Activated naive CD4-positive, alpha-beta T cell treated with anti-CD3 and anti-CD28 coated beads for 36 hours (primary cell): Measurements from ENCODE around the gene SDC4. TPM values are rescaled to one million over a fixed set of nuclear protein-coding genes. Genes with fewer than 3 reads are reported as not detected.

Source experiments
- CTCF ChIA-PET: fragments of 350-600 bp; sonication (Branson Sonifier 250); formaldehyde crosslinking; loops from one replicate; lab custom pipeline; 2021; ENCODE audit warnings: antibody characterized with exemption; lab: Charles Lee
- DNase-seq: peaks from one replicate; pipeline ENCODE4 v3.0.0-alpha.2; 2020
- H3K27ac Mint-ChIP-seq: one replicate; pipeline ENCODE4 v1.8.0; 2021; ENCODE audit warnings: mild to moderate bottlenecking, mixed read lengths
- H3K27me3 Mint-ChIP-seq: one replicate; pipeline ENCODE4 v1.8.0; 2021; ENCODE audit warnings: low read depth, mixed read lengths
- H3K36me3 Mint-ChIP-seq: one replicate; pipeline ENCODE4 v1.8.0; 2021; ENCODE audit warnings: low read depth, mixed read lengths
- H3K4me1 Mint-ChIP-seq: one replicate; pipeline ENCODE4 v1.8.0; 2021; ENCODE audit warnings: low read depth, mixed read lengths
- H3K4me3 Mint-ChIP-seq: one replicate; pipeline ENCODE4 v1.8.0; 2021; ENCODE audit warnings: mild to moderate bottlenecking, moderate library complexity, mixed read lengths
- H3K9me3 Mint-ChIP-seq: one replicate; pipeline ENCODE4 v1.8.0; 2021; ENCODE audit warnings: mixed read lengths
- intact Hi-C: fragments of 100-400 bp; cut with micrococcal nuclease; formaldehyde crosslinking; loops from one replicate; pipeline ENCODE4 v1.15.1; 2023
- total RNA-seq, 2 experiments: library from RNA; stranded (reverse); gene quantifications; one replicate each; pipeline ENCODE4 v1.2.3, GENCODE V29; 2021

SDC4 gene
- total RNA-seq, 2 experiments from 2014 or later = 28.4 to 31.4 TPM

DNA sequence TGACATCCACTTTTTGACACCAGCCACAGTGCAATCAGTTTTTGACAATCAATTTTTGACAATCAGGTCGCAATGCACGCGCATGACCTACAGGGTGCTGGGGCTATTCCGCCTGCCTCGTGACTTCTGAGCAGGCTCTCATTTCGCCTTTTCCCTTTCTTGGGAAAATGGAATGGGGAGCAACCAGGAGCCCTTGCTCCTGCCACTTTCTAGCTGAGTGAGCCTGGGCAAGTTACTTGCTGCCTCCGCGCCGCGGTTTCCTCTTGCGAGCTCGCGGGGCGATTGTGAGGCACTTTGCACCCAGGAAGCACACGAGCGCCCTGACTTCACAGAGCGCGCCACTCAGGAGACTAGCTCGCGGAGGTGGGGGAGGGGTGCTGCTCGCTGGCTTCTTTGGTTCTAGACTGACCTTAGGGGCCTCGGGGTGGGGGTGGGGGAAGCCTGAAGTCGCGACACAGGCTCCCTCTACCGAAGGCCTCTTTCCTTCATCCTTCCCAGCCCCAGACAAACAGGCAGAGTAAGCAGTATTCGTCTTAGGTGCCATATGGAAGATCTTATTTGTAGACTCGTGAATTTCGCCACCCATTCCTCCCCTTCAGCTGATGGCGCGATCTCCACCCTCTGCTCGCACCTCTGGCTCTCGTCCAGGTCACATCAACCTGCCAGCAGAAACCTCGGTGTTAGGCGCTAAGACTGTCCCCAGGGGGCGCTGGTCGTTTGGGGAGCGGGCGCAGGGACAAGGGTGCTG, 25.3 kb upstream of the SDC4 start:
- peak overlapping the region; percentile 83 for H3K4me3 Mint-ChIP-seq
- no peaks in the 10 kb centered on the region for H3K36me3 Mint-ChIP-seq
- CTCF ChIA-PET = interaction anchor here (0.5 to 9.1 kb wide), 37 partner anchors 11 to 926 kb away, joined by 3 to 209 read pairs (median 5); partner anchors contain the start of genes PIGT, SDC4 and SYS1
- no peaks in the 10 kb centered on the region for H3K9me3 Mint-ChIP-seq
- H3K27ac Mint-ChIP-seq = peak overlapping the region; percentile 89
- H3K4me1 Mint-ChIP-seq = peaks cover 26% of the 10 kb centered on the region
- no peaks in the 10 kb centered on the region for H3K27me3 Mint-ChIP-seq
- intact Hi-C loops = loop anchor here (1.0 kb wide), 4 partner anchors 10 to 64 kb away; partner anchors contain the start of genes PIGT and SYS1
- peak; percentile 96 for DNase-seq

- no peaks in the 10 kb centered on the region for H3K27me3 Mint-ChIP-seq
- intact Hi-C loops = loop anchor here (1.0 kb wide), 2 partner anchors 9 to 44 kb away; partner anchors contain the start of genes PIGT and SYS1
- H3K4me3 Mint-ChIP-seq = peak overlapping the region; percentile 83
- peaks cover 7% of the 10 kb centered on the region for H3K36me3 Mint-ChIP-seq
- no peaks in the 10 kb centered on the region for H3K9me3 Mint-ChIP-seq
- CTCF ChIA-PET = interaction anchor here (0.7 to 9.1 kb wide), 28 partner anchors 11 to 926 kb away, joined by 3 to 209 read pairs (median 6); partner anchors contain the start of genes PIGT, SDC4 and SYS1
- H3K4me1 Mint-ChIP-seq = peaks cover 31% of the 10 kb centered on the region
- no peak for DNase-seq
- peak overlapping the region; percentile 89 for H3K27ac Mint-ChIP-seq
These were observed 24.6 kb upstream of the SDC4 start for GRCh38 chr20:45372646-45373352.

- no peak overlapping the region for H3K27ac Mint-ChIP-seq
- DNase-seq = no peak
- intact Hi-C loops = no loop called here
- CTCF ChIA-PET = interaction anchor here (0.8 to 9.1 kb wide), 10 partner anchors 10 to 399 kb away, joined by 3 to 209 read pairs (median 16); partner anchors contain the start of gene SYS1
- H3K4me3 Mint-ChIP-seq = peak overlapping the region; percentile 19
- H3K9me3 Mint-ChIP-seq = no peaks in the 10 kb centered on the region
- H3K4me1 Mint-ChIP-seq = peaks cover 37% of the 10 kb centered on the region
- H3K27me3 Mint-ChIP-seq = no peaks in the 10 kb centered on the region
- H3K36me3 Mint-ChIP-seq = peaks cover 8% of the 10 kb centered on the region
These were observed 24.0 kb upstream of the SDC4 start for GRCh38 chr20:45372241-45372640.

DNA sequence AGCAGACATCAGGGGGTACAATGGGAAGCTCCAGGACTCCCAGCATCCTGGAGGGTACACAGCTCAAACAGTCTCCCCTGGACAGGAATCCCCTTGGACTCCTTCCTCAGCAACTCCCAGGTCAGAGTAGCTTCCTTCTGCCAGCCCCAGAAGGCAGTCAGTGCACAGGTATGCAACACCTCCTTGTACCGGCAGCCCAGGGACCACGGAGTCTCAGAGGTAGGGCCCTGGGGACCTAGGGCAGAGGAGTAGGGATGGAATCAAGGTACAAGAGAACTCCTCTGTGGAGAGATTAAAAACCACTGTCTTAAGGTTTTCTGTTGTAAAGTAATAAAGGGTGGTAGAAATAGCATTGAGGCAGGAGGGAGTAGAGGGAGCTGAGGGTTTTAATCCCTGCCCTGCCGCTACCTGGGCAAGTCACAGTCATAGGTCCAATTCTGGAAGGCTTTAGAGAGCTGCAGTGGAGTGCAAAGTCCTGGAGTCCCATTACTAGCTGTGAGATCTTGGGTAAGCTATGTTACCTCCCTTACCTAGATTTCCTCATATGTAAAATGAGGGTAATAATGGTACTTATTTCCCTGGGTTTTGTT, 22.4 kb upstream of the SDC4 start:
- CTCF ChIA-PET = interaction anchor here (1.0 to 9.1 kb wide), 9 partner anchors 9 to 400 kb away, joined by 3 to 209 read pairs (median 6); partner anchors contain the start of genes PIGT and SYS1
- Mint-ChIP-seq H3K9me3 (no peaks in the 10 kb centered on the region), H3K27me3 (no peaks in the 10 kb centered on the region), H3K36me3 (peaks cover 8% of the 10 kb centered on the region), H3K27ac (no peak overlapping the region), H3K4me1 (peaks cover 44% of the 10 kb centered on the region), H3K4me3 (no peak overlapping the region)
- intact Hi-C loops = no loop called here
- no peak for DNase-seq

DNA sequence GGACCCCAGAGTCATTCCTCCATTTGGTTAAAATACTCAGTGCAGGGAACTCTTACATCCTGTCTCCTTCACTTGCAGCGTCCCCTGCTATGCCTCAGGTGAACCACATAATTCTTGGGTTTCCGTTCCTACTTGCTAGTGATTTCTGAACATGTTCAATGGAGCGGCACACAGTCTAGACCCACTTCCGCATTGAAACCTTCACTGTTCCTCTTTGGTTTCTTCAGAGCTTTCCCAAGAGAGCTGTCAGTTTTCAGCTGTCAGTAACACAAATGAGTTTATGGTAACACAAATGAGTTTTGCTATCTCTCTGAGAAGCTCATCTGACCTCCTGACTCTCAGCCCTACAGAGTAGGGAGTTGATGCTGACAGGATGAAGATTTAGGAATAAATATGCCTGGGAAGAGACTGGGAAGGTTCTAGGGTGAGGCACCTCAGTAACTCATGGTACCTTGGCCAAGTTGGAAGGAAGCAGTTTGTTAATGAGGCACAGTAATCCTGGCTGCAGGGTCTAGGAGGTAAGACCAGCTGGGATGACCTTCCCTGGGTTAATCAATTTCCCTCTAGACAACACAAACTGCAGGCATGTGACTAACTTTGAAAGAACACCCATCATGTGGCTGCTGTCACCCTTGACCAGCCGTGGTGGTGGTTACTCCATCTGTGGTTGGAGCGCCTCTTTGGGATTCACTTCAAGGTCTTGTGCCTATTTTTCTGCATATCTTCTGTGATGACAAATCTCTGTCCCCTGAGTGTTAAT, 20.2 kb upstream of the SDC4 start:
- peak; percentile 66 for DNase-seq
- intact Hi-C loops = no loop called here
- H3K27me3 Mint-ChIP-seq = no peaks in the 10 kb centered on the region
- peaks cover 8% of the 10 kb centered on the region for H3K36me3 Mint-ChIP-seq
- CTCF ChIA-PET = interaction anchor here (0.6 to 9.1 kb wide), 8 partner anchors 6 to 84 kb away, joined by 3 to 118 read pairs (median 6); partner anchors contain the start of gene SYS1
- peak overlapping the region; percentile 73 for H3K27ac Mint-ChIP-seq
- H3K4me3 Mint-ChIP-seq = peak overlapping the region; percentile 7
- H3K9me3 Mint-ChIP-seq = no peaks in the 10 kb centered on the region
- peaks cover 56% of the 10 kb centered on the region for H3K4me1 Mint-ChIP-seq

DNA sequence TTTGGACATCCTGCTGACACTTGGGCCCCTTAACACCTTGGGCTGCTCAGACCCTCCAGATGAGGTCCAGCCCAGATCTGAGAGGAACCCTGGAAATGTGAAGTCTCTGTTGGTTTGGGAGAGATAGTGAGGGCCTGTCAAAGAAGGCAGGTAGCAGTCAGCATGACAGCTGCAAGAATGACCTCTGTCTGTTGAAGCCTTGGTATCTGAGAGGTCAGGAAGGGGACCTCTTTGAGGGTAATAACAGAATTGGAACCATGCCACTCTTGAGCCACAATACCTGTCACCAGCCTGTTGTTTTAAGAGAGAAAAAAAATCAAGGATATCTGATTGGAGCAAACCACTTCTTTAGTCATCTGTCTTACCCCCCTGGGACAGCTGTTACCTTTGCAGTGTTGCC, 18.9 kb upstream of the SDC4 start:
- H3K4me3 Mint-ChIP-seq = no peak overlapping the region

GRCh38 chr20:45366631-45367030, 18.4 kb upstream of the SDC4 start:
- CTCF ChIA-PET = interaction anchor here (1.3 to 9.8 kb wide), 3 partner anchors 6 to 70 kb away, joined by 3 to 118 read pairs (median 47); partner anchors contain the start of gene SDC4
- Mint-ChIP-seq H3K9me3 (no peaks in the 10 kb centered on the region), H3K27ac (no peak overlapping the region), H3K4me3 (no peak overlapping the region), H3K4me1 (peaks cover 55% of the 10 kb centered on the region), H3K36me3 (peaks cover 8% of the 10 kb centered on the region), H3K27me3 (no peaks in the 10 kb centered on the region)
- intact Hi-C loops = no loop called here
- no peak for DNase-seq

More for the DNA sequence above, 18.9 kb upstream of the SDC4 start:
- H3K27me3 Mint-ChIP-seq = no peaks in the 10 kb centered on the region
- CTCF ChIA-PET = interaction anchor here (0.6 to 9.8 kb wide), 4 partner anchors 6 to 72 kb away, joined by 3 to 118 read pairs (median 6); partner anchors contain the start of gene SDC4
- intact Hi-C loops = no loop called here
- no peak for DNase-seq
- no peaks in the 10 kb centered on the region for H3K9me3 Mint-ChIP-seq
- no peak overlapping the region for H3K27ac Mint-ChIP-seq
- H3K36me3 Mint-ChIP-seq = peaks cover 8% of the 10 kb centered on the region
- peaks cover 53% of the 10 kb centered on the region for H3K4me1 Mint-ChIP-seq

DNA sequence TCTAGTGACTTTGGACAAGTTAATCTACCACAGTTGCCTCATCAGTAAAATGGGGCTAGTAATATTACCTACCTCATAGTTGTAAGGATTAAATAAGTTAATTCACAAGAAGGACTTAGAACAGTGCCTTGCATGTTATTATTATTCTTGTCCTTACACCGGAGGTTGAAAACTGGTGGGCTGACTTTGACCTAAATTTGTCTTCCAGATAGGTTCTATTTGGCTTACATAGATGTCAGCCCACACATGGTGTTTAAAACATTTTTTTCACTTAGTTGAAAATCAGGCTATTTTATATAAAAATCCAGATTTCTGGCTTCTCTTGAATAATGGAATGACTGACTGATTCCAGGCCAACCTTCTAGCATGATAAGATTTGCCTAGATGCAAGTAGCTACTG, 18.0 kb upstream of the SDC4 start:
- H3K9me3 Mint-ChIP-seq = no peaks in the 10 kb centered on the region
- H3K4me1 Mint-ChIP-seq = peaks cover 55% of the 10 kb centered on the region
- H3K4me3 Mint-ChIP-seq = no peak overlapping the region
- H3K27me3 Mint-ChIP-seq = no peaks in the 10 kb centered on the region
- CTCF ChIA-PET = interaction anchor here (4.8 to 9.8 kb wide), 2 partner anchors 7 to 70 kb away, joined by 47 to 118 read pairs; no protein-coding TSS in a partner anchor
- H3K36me3 Mint-ChIP-seq = peaks cover 8% of the 10 kb centered on the region
- intact Hi-C loops = no loop called here
- DNase-seq = no peak
- no peak overlapping the region for H3K27ac Mint-ChIP-seq

DNA sequence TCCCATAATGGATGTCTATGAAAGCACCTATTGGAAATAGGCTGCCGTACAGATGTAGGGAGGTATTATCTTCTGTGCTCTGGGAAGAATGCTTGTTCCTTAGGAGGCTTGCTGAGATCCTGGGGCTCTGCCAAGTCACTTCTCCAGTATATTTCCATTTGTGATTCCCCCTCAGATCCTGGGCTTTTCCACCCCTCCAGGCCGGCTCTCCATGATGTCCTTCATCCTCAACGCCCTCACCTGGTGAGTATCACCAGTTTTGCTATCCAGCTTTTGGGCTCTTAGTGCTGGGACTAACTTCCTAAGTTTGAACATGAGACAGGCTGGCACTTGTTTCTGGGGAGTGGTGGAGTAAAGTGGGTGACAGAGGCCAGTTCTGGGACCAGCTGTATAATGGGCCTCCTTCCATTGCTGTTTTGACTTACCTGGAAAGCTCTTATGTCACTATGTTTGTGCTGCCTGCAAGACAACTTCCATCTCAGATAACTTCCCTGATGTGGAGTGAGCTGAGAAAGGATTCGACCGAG, 17.3 kb upstream of the SDC4 start:
- CTCF ChIA-PET = interaction anchor here (0.9 to 9.8 kb wide), 3 partner anchors 7 to 81 kb away, joined by 3 to 118 read pairs (median 47); no protein-coding TSS in a partner anchor
- Mint-ChIP-seq H3K27ac (no peak overlapping the region), H3K4me1 (peaks cover 53% of the 10 kb centered on the region), H3K27me3 (no peaks in the 10 kb centered on the region), H3K4me3 (no peak overlapping the region), H3K9me3 (no peaks in the 10 kb centered on the region), H3K36me3 (peaks cover 8% of the 10 kb centered on the region)
- DNase-seq = no peak
- intact Hi-C loops = no loop called here

- peaks cover 50% of the 10 kb centered on the region for H3K4me1 Mint-ChIP-seq
- H3K4me3 Mint-ChIP-seq = peak overlapping the region; percentile 96
- CTCF ChIA-PET = interaction anchor here (0.6 to 9.8 kb wide), 25 partner anchors 9 to 407 kb away, joined by 3 to 118 read pairs (median 4); no protein-coding TSS in a partner anchor
- peak overlapping the region; percentile 97 for H3K27ac Mint-ChIP-seq
- H3K27me3 Mint-ChIP-seq = no peaks in the 10 kb centered on the region
- intact Hi-C loops = loop anchor here (1.0 to 5.0 kb wide), 10 partner anchors 9 to 407 kb away; partner anchors contain the start of genes PIGT, SDC4 and STK4
- no peak for DNase-seq
- H3K9me3 Mint-ChIP-seq = no peaks in the 10 kb centered on the region
- H3K36me3 Mint-ChIP-seq = peaks cover 8% of the 10 kb centered on the region
These were observed 15.6 kb upstream of the SDC4 start for GRCh38 chr20:45363611-45364492.
